H54 (cell line): ENCODE measurements around the gene STXBP3.

Experiments used
- DNase-seq: peaks from one replicate; pipeline ENCODE4 v3.0.0; 2011; ENCODE audit warnings: low spot score, mixed read lengths; ENCODE audit not compliant: insufficient read length
- FAIRE-seq: peaks from 3 replicates; lab custom pipeline; 2011; peaks lifted over from hg19 to GRCh38; lab: Jason Lieb, UNC
- POLR2A ChIP-seq: IDR thresholded peaks from 2 replicates; pipeline ENCODE4 v1.6.1; 2011; ENCODE audit warnings: low read depth, mild to moderate bottlenecking, low read length

Gene STXBP3

GRCh38 chr1:108717774-108718316, 28.6 kb upstream of the STXBP3 start:
- DNase-seq (no peak), FAIRE-seq (no peak)

DNA sequence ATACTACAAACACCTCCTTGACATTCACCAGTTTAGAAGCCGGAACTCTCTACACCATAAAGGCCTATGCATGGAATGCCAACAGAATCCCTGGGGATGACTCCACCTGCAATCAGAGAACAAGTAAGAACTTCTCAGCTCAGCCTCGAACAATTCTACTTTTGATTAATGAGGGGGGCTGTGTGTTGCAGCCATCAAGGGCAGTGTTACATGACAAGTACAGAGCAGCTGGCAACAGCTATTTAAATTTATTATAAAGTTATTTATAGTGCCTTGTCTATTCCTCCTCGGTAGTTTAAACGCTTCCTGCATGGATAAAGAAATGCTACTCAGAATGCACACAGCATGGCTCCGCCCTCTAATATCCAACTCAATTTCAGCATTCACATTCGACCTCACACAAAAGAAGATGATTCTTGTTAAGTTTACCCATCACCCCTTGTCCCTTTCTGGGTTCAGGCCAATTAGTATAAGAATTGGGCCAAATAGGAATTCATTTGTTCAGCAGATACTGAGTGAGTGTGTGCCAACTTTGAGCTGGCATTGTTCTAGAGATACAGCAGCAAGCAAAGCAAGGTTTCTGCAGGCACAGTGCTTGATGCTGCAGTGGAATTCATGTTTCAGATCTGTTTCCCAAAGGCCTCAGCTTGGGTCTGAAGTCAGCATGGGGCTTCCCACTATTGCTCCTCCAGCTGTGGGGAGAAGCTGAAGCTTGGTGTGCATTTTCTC, 27.4 kb upstream of the STXBP3 start:
- no peak for TF ChIP-seq POLR2A
- DNase-seq (no peak), FAIRE-seq (no peak)

More at GRCh38 chr1:108717774-108718316, 28.6 kb upstream of the STXBP3 start:
- TF ChIP-seq POLR2A, result no peak

- FAIRE-seq, result peak; percentile 96
- DNase-seq, result peak; percentile 58
- TF ChIP-seq POLR2A, result no peak
Observed at GRCh38 chr1:108719656-108720435, 26.6 kb upstream of the STXBP3 start.

GRCh38 chr1:108722292-108722691, 24.2 kb upstream of the STXBP3 start:
- FAIRE-seq (no peak), DNase-seq (no peak)
- no peak for TF ChIP-seq POLR2A

DNA sequence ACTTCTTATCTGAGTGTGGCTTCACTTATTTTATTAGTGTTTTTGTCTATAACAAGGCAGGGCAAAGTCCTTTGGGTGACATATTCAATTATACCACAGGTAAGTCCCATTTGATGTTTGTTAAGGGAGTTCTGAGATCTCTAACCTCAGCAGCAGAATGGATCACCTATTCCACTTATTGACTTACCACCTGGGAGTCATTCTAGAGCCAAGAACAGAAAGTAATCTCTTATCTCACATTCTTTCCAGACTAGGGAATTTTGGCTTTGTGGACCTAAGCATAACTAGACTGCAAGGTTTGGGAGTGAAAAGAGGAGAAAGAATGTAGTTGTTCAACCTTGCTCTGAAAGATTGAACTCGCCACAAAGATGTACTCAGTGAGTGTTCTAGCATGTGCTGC, 20.6 kb upstream of the STXBP3 start:
- no peak for TF ChIP-seq POLR2A
- DNase-seq (no peak), FAIRE-seq (no peak)

DNA sequence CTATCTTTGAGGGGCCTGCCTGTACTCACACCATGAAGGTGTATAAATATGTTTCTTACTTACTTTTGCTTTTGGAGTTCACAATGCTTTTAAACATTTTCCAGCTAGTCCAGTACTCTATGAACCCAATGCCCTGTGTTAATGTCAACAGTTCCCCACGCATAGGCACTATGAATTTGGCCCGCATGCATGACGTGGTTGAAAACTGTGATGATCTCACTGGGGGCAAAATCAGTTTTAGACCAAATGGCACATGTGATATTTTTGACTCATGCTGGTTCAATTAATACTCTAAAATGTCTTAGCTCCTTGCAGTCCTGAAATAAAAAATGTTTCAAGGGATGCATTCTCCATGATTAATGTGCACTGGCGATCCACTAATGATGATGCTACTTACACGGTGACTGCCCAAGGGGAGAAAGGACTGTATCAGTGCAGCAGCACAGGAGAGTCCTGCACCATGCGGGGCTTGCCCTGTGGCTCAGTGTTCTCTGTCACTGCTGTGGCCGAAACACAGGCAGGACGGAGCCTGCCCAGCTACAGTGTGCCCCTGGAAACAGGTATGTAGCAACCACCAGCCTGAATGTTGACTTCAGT, 18.0 kb upstream of the STXBP3 start:
- DNase-seq (no peak), FAIRE-seq (no peak)
- no peak for TF ChIP-seq POLR2A

DNA sequence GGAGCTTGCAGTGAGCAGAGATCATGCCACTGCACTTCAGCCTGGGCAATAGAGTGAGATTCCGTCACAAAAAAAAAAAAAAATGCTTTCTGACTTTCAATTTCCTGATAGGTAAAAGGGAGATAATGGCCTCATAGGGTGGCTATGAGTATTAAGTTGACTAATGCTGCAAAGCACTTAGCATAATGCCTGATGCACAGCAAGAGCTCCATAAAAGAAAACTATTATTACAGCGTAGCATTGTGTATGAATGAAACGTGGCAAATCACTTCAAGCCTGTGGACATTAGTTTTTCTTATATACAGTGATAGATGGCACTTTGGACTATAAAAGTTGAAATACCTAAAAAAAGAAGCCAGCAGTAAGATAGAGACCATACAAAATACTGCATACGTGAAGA, 17.0 kb upstream of the STXBP3 start:
- TF ChIP-seq POLR2A, result no peak
- DNase-seq, result no peak
- FAIRE-seq, result no peak

DNA sequence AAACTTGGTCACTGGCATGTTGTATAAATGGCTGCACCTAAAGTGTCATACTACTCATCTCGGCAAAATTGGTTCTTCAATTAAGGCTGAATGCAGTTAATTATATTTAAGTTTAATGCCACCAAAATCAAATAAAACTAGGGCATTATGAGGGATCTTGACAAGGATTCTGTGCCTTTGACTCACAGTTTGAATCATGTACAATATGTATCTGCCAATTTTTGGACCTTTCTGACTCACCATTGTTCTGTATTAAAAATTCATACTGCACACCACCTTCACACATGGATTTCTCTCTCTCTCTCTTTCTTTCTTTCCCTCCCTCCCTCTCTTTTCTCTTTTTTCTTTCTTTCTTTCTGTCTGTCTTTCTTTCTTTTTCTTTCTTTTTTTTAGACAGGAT, 14.1 kb upstream of the STXBP3 start:
- no peak for DNase-seq
- FAIRE-seq, result no peak
- no peak for TF ChIP-seq POLR2A

- TF ChIP-seq POLR2A, result no peak
- FAIRE-seq (no peak), DNase-seq (no peak)
Observed at GRCh38 chr1:108734171-108734865, 12.2 kb upstream of the STXBP3 start.

DNA sequence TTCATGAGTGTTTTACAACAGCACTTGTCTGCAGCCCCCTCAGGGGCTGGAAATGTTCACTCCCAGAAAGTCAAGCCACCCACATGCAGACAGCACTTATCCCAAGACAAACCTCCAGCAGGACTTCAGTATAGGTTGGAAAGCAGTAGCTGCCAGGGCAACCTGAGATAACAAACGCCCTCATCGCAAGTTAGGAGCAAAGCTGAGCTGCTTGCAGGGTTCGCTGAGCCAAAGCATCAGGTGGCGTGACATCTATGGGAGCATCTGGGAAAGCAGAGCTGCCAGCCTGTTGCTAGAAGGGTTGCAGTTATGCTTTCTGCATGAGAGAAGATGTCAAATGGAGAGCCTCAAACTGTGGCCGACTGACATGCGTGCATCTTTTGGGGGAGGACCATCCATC, 4.2 kb upstream of the STXBP3 start:
- no peak for TF ChIP-seq POLR2A
- DNase-seq, result no peak
- FAIRE-seq, result no peak

DNA sequence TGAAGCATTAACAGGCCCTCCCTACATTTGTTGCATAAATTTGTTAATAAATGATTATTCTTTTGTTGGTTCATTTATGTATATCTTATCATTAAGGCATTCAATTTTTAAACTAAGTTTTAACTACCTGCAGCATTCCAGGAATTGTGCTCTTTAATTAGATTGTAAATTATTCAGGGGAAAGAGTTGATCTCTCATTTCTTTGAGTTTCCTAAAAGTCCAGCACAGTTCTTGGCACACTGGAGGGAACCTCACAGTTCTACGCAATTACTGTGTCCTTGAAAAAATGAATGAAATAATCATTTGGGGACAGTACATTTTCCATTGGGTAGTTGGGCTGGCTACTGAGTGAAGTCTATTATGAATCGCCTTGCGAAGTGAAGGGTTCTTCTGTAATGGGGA, 493 bp upstream of the STXBP3 start:
- FAIRE-seq, result no peak

GRCh38 chr1:108747171-108747850, 837 bp downstream of the STXBP3 start:
- DNase-seq (peak; percentile 73), FAIRE-seq (peak; percentile 96)
- TF ChIP-seq POLR2A, result peak; percentile 46

More for the DNA sequence above, 493 bp upstream of the STXBP3 start:
- DNase-seq, result no peak
- TF ChIP-seq POLR2A, result no peak

DNA sequence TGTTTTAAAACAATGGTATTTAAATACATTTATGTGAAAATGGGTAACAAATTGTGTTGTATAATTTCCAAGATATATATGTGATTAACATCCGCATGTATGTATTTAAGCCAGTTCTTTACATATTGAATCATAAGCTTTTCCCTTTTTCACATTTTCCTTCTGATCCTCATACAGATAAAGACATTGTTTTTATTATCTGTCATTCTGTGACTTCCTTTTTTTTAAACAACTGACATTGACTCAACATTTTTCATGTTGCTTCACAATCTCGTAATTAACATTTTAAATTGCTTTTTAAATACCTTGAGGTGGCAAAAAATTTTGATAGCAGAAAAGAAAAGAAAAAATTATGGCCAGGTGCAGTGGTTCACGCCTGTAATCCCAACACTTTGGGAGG, 1.4 kb downstream of the STXBP3 start:
- FAIRE-seq (no peak), DNase-seq (no peak)
- no peak for TF ChIP-seq POLR2A
